Endodermal cell (in vitro differentiated cells): ENCODE measurements around the gene ROR1. TPM values are rescaled to one million over a fixed set of nuclear protein-coding genes. Genes with fewer than 3 reads are reported as not detected.

ENCODE experiments used
- DNase-seq: peaks from one replicate; pipeline ENCODE4 v3.0.0-alpha.2; 2017
- H3K27ac ChIP-seq: 2 replicates; pipeline ENCODE4 v1.5.1; 2013; ENCODE audit warnings: mild to moderate bottlenecking, low read depth, low read length, moderate library complexity
- H3K27me3 ChIP-seq: 2 replicates; pipeline ENCODE4 v1.6.1; 2013; ENCODE audit warnings: mild to moderate bottlenecking, low read length, moderate library complexity; ENCODE audit not compliant: insufficient read depth, control insufficient read depth, poor library complexity, severe bottlenecking
- H3K36me3 ChIP-seq: 2 replicates; pipeline ENCODE4 v1.7.0; 2013; ENCODE audit warnings: mild to moderate bottlenecking, low read length, moderate library complexity; ENCODE audit not compliant: control insufficient read depth, insufficient read depth
- H3K4me1 ChIP-seq: one replicate; pipeline ENCODE4 v1.7.0; 2013; ENCODE audit warnings: low read length; ENCODE audit not compliant: control insufficient read depth, insufficient read depth
- H3K4me3 ChIP-seq: 2 replicates; pipeline ENCODE4 v1.5.1; 2013; ENCODE audit warnings: mild to moderate bottlenecking, low read length, moderate library complexity
- H3K9ac ChIP-seq: 2 replicates; pipeline ENCODE4 v1.6.1; 2013; ENCODE audit warnings: mild to moderate bottlenecking, low read length, moderate library complexity; ENCODE audit not compliant: poor library complexity, severe bottlenecking; ENCODE audit errors: extremely low read depth
- H3K9me3 ChIP-seq: 2 replicates; pipeline ENCODE4 v1.6.1; 2013; ENCODE audit warnings: mild to moderate bottlenecking, low read length, moderate library complexity; ENCODE audit not compliant: control insufficient read depth
- H3K27ac Mint-ChIP-seq: 2 replicates; pipeline ENCODE4 v1.8.0; 2020; ENCODE audit warnings: mixed read lengths
- H3K27me3 Mint-ChIP-seq: 2 replicates; pipeline ENCODE4 v1.8.0; 2021; ENCODE audit warnings: mild to moderate bottlenecking, mixed read lengths; ENCODE audit not compliant: insufficient read depth
- H3K36me3 Mint-ChIP-seq: 2 replicates; pipeline ENCODE4 v1.8.0; 2020; ENCODE audit warnings: low read depth, mixed read lengths
- H3K4me1 Mint-ChIP-seq: 2 replicates; pipeline ENCODE4 v1.8.0; 2020; ENCODE audit warnings: mixed read lengths
- H3K4me3 Mint-ChIP-seq: 2 replicates; pipeline ENCODE4 v1.8.0; 2020; ENCODE audit warnings: mild to moderate bottlenecking, moderate library complexity, mixed read lengths
- H3K9me3 Mint-ChIP-seq: 2 replicates; pipeline ENCODE4 v1.8.0; 2020; ENCODE audit warnings: mild to moderate bottlenecking, mixed read lengths
- WGBS, 2 experiments: methylation state at CpG; one replicate each; pipeline versions ENCODE4 v1.1.5 to v1.1.7; 2013; ENCODE audit warnings: missing lambda C conversion rate in 2 of 2, mixed read lengths in 1 of 2; ENCODE audit not compliant: insufficient coverage in 1 of 2, insufficient read length in 1 of 2; 5-methylcytosine and 5-hydroxymethylcytosine counted together
- total RNA-seq, 2 donors: library from RNA; stranded (reverse); fragmentation: NEBNext Ultra II Directional in 1 of 2; extraction: Animal tissue kit (Norgen Biotek cat#: 25700) in 1 of 2; gene quantifications; 2 replicates in 1 of 2; 3 replicates in 1 of 2; pipeline ENCODE4 v1.2.1, GENCODE V29; 2021
- TF ChIP-seq, protein P1 (sequence below): fragments of 200-600 bp; sonication (generic); conservative IDR thresholded peaks from 2 replicates; pipeline ENCODE4 v1.5.0; 2021; ENCODE audit warnings: antibody characterized with exemption, mild to moderate bottlenecking

ROR1 gene
- total RNA-seq, 2 donors from 2014 or later: 77.4 to 77.9 TPM

DNA sequence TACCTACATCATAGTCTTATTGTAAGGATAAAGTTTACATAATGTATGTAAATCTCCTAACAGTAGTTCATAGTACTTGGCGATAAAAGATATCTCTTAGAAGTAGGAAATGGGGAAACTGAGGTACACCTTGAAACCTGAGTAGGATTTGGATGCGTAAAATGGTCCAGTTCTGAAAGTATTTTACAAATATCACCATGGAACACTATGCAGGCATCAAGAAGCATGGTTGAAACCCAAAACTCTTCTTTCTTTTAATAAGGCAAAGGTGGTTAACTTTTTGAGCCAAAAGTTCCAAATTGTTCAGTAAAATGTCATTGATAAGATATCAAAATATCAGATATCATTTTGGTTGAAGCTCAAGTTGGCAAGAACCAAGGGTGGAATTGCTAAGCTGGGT is 46.0 kb downstream of the ROR1 start:
- no peak overlapping the region for H3K4me3 Mint-ChIP-seq
- H3K4me1 Mint-ChIP-seq: peaks cover 23% of the 10 kb centered on the region
- Histone ChIP-seq H3K27me3 (no peaks in the 10 kb centered on the region), H3K4me3 (no peak overlapping the region), H3K9me3 (peaks cover 18% of the 10 kb centered on the region), H3K27ac (no peak overlapping the region), H3K4me1 (peaks cover 3% of the 10 kb centered on the region), H3K9ac (no peak overlapping the region), H3K36me3 (peaks cover 6% of the 10 kb centered on the region)
- H3K27ac Mint-ChIP-seq: no peak overlapping the region
- TF ChIP-seq, protein P1, sequence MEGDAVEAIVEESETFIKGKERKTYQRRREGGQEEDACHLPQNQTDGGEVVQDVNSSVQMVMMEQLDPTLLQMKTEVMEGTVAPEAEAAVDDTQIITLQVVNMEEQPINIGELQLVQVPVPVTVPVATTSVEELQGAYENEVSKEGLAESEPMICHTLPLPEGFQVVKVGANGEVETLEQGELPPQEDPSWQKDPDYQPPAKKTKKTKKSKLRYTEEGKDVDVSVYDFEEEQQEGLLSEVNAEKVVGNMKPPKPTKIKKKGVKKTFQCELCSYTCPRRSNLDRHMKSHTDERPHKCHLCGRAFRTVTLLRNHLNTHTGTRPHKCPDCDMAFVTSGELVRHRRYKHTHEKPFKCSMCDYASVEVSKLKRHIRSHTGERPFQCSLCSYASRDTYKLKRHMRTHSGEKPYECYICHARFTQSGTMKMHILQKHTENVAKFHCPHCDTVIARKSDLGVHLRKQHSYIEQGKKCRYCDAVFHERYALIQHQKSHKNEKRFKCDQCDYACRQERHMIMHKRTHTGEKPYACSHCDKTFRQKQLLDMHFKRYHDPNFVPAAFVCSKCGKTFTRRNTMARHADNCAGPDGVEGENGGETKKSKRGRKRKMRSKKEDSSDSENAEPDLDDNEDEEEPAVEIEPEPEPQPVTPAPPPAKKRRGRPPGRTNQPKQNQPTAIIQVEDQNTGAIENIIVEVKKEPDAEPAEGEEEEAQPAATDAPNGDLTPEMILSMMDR: no peak
- DNase-seq: no peak
- WGBS, 2 experiments: 97 to 100% methylated on average over 1 to 2 of the region's 2 CpGs
- peaks cover 17% of the 10 kb centered on the region for H3K36me3 Mint-ChIP-seq
- H3K9me3 Mint-ChIP-seq: peaks cover 19% of the 10 kb centered on the region
- H3K27me3 Mint-ChIP-seq: no peaks in the 10 kb centered on the region

DNA sequence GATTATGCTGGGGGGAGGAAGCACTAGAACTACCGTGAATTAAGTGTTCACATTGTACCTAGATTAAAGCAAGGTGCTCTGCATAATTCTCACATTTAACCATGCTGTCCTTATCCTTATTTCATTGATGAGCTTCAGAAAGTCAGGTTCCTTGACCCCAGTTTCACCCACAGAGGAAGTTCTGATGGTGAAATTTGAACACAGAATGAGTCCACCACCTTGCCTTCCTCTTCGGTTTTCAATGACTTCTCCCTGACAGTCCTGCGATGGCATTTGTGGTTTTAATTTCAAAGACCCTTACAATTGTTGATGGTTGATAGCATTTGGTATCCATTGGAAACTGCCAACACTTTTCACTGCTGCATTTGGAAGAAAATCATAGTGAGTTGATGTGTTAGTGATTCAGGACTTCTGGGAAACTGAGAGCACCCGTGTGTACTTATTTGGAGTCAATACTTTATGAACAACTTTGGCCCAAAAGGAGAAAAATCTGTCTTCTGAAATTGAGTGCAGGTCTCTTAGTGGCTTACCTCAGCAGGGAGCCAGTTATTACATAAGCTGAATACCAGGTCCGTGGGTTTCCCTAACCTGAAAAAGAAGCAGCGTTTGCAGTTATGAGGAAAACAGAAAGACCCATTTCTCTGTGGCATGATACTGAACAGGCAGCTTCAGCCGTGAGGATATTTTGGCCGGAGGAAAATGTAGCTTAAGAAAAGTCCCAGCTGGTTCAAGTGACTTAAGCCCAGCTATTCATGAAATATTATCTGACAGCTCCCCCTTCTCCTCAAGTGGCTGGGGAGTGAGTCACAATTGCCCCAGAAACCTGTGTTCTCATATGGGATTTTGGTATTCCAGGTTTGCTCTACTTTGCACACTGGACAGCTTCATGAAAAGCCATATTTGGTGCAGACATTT is 47.5 kb downstream of the ROR1 start:
- H3K4me3 ChIP-seq: no peak overlapping the region
- H3K4me1 ChIP-seq: peaks cover 3% of the 10 kb centered on the region
- Mint-ChIP-seq H3K36me3 (peaks cover 11% of the 10 kb centered on the region), H3K9me3 (peaks cover 13% of the 10 kb centered on the region), H3K4me3 (no peak overlapping the region), H3K4me1 (peaks cover 23% of the 10 kb centered on the region), H3K27ac (no peak overlapping the region), H3K27me3 (no peaks in the 10 kb centered on the region)
- H3K9me3 ChIP-seq: peaks cover 20% of the 10 kb centered on the region
- DNase-seq: no peak
- H3K36me3 ChIP-seq: no peaks in the 10 kb centered on the region
- H3K27ac ChIP-seq: no peak overlapping the region
- no peak overlapping the region for H3K9ac ChIP-seq
- TF ChIP-seq, protein P1: no peak
- H3K27me3 ChIP-seq: no peaks in the 10 kb centered on the region
- 80 to 87% methylated on average over 5 to 8 of the region's 8 CpGs for WGBS, 2 experiments

DNA sequence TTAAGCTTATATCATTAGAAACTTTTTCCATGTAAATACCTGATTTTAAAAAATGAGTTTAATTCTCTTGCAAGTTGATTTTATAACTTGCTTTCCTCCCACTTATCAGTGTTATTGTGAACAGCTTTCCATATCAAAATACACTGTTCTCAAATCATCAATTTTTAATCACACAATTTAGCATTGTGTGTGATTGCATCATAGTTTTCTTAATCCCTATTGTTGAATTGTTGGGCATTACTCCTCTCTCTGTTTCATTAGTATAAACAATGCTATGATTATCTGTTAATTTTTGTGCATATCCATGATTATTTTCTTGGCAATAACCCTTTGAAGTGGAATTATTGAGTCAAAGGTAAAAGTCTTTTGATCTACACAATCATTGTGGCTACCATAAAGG is 48.7 kb downstream of the ROR1 start:
- Histone ChIP-seq H3K9ac (no peak overlapping the region), H3K4me1 (peaks cover 3% of the 10 kb centered on the region), H3K4me3 (no peak overlapping the region), H3K36me3 (no peaks in the 10 kb centered on the region), H3K27ac (no peak overlapping the region), H3K27me3 (no peaks in the 10 kb centered on the region), H3K9me3 (peaks cover 15% of the 10 kb centered on the region)
- DNase-seq: no peak
- TF ChIP-seq, protein P1: no peak
- Mint-ChIP-seq H3K4me1 (peaks cover 24% of the 10 kb centered on the region), H3K4me3 (no peak overlapping the region), H3K27ac (no peak overlapping the region), H3K36me3 (peaks cover 8% of the 10 kb centered on the region), H3K9me3 (peaks cover 11% of the 10 kb centered on the region), H3K27me3 (no peaks in the 10 kb centered on the region)
